BLaER1 (cell line): Measurements from ENCODE around the gene NUP98.
"Not testable (repeated sequence)": the region's sequence is repeated elsewhere in the genome, so short reads cannot be mapped to it uniquely, and the experiment has no call there.

Source experiments
- H3K27ac ChIP-seq: shearing (Covaris generic); formaldehyde crosslinking; 2 replicates; pipeline ENCODE4 v1.8.1; 2022
- H3K27me3 ChIP-seq: shearing (Covaris generic); formaldehyde crosslinking; 2 replicates; pipeline ENCODE4 v1.8.1; 2022
- H3K36me3 ChIP-seq: shearing (Covaris generic); formaldehyde crosslinking; 2 replicates; pipeline ENCODE4 v1.8.1; 2022
- H3K4me1 ChIP-seq: shearing (Covaris generic); formaldehyde crosslinking; 2 replicates; pipeline ENCODE4 v1.8.1; 2022
- H3K4me2 ChIP-seq: shearing (Covaris generic); formaldehyde crosslinking; 2 replicates; pipeline ENCODE4 v1.8.1; 2022
- H3K4me3 ChIP-seq: shearing (Covaris generic); formaldehyde crosslinking; 2 replicates; pipeline ENCODE4 v1.8.1; 2022
- H3K9ac ChIP-seq: shearing (Covaris generic); formaldehyde crosslinking; 2 replicates; pipeline ENCODE4 v1.8.1; 2022
- H3K9me3 ChIP-seq: shearing (Covaris generic); formaldehyde crosslinking; 2 replicates; pipeline ENCODE4 v1.8.1; 2022
- H4K20me1 ChIP-seq: shearing (Covaris generic); formaldehyde crosslinking; 2 replicates; pipeline ENCODE4 v1.8.1; 2022
- Cebpa-rat ChIP-seq: shearing (Covaris generic); IDR thresholded peaks from 2 replicates; pipeline ENCODE4 v1.8.1; 2022

The NUP98 gene

DNA sequence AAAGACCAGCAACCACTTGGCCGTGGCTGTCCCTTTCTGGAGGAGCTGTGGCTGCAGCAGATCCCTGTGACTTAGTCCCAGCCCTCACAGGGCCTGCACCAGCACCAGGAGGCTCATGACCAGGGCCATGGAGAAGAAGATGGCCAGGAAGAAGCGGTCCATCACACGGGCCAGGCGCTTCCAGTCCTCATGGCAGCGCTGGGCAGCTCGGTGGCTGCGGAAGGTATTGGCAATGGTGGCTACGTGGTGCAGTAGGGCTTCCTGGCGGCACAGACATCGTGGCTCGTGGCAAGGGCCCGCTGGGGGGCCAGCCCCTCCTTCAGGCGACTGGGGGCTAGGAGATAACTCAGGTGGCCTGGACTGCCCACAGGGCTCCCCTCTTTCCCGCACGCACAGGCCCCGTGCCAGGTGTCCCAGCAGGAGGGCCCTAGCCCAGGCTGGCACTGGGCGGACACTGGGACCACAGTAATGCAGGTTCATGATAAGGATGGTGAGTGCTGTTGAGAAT is 131.3 kb downstream of the NUP98 start:
- no peaks in the 10 kb centered on the region for H3K9me3 ChIP-seq
- no peak overlapping the region for H3K9ac ChIP-seq
- no peak overlapping the region for H3K27ac ChIP-seq
- H3K4me1 ChIP-seq, result no peaks in the 10 kb centered on the region
- H3K36me3 ChIP-seq, result peaks cover 73% of the 10 kb centered on the region
- 0 out of 2 replicates have a peak, but pooled peaks cover 7% of the 10 kb centered on the region for H4K20me1 ChIP-seq
- H3K27me3 ChIP-seq, result no peaks in the 10 kb centered on the region
- H3K4me2 ChIP-seq, result no peak overlapping the region
- H3K4me3 ChIP-seq, result no peak overlapping the region
- TF ChIP-seq Cebpa-rat, result no peak

DNA sequence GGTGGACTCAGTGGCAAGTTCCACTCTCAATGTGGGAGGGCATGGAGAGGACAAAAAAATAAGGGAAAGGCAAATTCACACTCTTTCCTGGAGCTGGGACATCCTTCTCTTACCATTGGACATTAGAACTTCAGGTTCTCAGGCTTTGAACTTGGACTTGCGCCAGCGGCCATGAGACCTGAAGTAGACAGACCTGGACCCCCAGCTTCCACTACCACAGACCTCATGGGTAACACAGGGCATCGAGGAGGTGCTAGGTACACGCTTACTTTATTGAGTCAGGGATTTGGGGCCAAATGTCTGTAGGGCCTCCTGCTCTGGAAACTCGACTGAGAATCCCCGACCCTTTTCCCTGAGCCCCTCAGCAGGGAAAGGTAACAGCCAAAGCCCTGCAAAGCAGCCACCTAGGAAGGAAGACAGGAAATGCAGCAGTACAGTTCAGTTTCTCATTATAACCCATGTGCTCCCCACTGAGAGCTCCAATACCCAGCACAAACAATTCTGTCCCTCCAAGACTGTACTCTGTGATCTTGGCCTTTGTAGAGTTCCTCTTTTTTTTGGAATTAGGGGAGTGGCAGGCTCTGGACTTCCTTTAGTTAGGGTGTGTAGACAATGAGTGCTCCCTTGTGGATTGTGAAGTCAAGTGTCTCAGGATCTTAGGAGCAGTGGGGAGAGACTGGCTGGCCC is 131.9 kb downstream of the NUP98 start:
- no peak overlapping the region for H3K4me3 ChIP-seq
- no peak overlapping the region for H3K9ac ChIP-seq
- peaks cover 67% of the 10 kb centered on the region for H3K36me3 ChIP-seq
- H3K4me1 ChIP-seq, result no peaks in the 10 kb centered on the region
- TF ChIP-seq Cebpa-rat, result no peak
- no peak overlapping the region for H3K27ac ChIP-seq
- no peaks in the 10 kb centered on the region for H3K27me3 ChIP-seq
- H4K20me1 ChIP-seq, result 0 out of 2 replicates have a peak, but pooled peaks cover 7% of the 10 kb centered on the region
- H3K4me2 ChIP-seq, result no peak overlapping the region
- H3K9me3 ChIP-seq, result no peaks in the 10 kb centered on the region

DNA sequence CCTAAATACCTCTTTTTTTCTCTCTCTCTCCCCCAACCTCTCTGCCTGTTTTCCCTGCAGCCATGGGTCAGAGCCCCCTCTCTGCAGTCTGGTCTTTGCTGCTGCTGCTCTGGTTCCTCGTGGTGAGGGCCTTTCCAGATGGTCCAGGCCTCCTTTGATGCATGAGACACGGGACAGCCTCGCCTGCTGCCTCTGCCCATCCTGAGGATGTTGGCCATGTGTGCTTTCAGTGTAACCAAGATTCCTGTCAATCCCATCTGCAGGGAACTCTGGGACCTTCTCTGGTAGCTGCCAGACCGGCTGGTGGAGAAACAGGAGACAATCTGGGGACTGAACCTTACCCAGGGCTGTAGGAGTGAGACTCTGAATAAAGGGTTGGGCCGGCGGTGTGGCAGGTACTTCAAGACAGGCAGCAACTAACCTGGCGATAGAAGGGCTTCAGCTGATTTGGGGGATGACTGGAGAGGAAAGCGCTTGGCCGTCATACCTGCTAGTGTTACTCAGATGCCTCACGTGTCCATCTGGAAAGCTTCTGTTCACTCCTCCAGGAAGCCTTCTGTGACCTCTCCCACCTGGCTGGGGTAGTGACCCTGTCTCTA is 133.2 kb downstream of the NUP98 start:
- Histone ChIP-seq H3K4me2 (no peak overlapping the region), H3K9me3 (no peaks in the 10 kb centered on the region), H3K36me3 (peaks cover 54% of the 10 kb centered on the region), H3K27ac (no peak overlapping the region), H4K20me1 (0 out of 2 replicates have a peak, but pooled peaks cover 2% of the 10 kb centered on the region), H3K27me3 (no peaks in the 10 kb centered on the region), H3K9ac (no peak overlapping the region), H3K4me3 (no peak overlapping the region), H3K4me1 (no peaks in the 10 kb centered on the region)
- no peak for TF ChIP-seq Cebpa-rat

DNA sequence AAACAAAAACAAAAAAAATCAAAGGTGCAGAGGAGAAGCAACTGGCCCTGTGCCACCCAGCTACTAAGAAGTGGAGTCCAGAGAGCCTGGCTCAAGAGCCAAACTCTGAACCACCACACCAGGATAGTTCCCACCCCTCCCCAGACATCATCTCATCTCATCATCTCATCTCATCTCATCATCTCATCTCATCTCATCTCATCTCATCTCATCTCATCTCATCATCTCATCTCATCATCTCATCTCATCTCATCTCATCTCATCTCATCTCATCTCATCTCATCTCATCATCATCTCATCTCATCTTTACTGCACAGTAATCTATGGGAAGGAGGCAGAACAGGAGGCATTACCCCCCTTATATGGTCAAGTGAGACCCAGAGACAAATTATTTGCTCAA is 134.5 kb downstream of the NUP98 start:
- TF ChIP-seq Cebpa-rat, result no peak
- Histone ChIP-seq H3K9ac (no peak overlapping the region), H3K4me2 (no peak overlapping the region), H3K4me3 (no peak overlapping the region), H3K4me1 (no peaks in the 10 kb centered on the region), H3K27me3 (no peaks in the 10 kb centered on the region), H3K9me3 (no peaks in the 10 kb centered on the region), H3K36me3 (peaks cover 42% of the 10 kb centered on the region), H4K20me1 (no peaks in the 10 kb centered on the region), H3K27ac (no peak overlapping the region)

DNA sequence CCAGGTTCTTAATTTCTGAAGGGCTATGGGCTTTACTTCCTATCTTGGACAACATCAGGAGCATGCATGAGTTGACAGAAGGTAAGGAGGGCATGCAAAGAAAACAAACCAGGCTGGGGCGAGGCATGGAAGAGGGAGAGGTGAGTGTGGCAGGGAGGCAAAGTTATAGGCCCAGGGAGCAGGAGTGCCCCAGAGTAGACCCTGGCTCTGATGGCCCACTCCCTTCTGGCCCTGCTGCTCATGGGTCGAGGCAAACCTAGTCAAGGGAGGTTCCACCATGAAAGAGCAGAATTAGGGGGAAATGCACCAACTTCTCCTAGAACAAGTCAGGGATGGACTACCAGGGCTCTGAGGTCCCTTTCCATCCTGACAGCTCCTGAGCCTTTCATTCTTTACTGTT is 136.4 kb downstream of the NUP98 start:
- Histone ChIP-seq H3K4me2 (no peak overlapping the region), H3K36me3 (peaks cover 23% of the 10 kb centered on the region), H3K4me1 (no peaks in the 10 kb centered on the region), H4K20me1 (no peaks in the 10 kb centered on the region), H3K27ac (no peak overlapping the region), H3K27me3 (no peaks in the 10 kb centered on the region), H3K9me3 (no peaks in the 10 kb centered on the region), H3K9ac (no peak overlapping the region), H3K4me3 (no peak overlapping the region)
- no peak for TF ChIP-seq Cebpa-rat

DNA sequence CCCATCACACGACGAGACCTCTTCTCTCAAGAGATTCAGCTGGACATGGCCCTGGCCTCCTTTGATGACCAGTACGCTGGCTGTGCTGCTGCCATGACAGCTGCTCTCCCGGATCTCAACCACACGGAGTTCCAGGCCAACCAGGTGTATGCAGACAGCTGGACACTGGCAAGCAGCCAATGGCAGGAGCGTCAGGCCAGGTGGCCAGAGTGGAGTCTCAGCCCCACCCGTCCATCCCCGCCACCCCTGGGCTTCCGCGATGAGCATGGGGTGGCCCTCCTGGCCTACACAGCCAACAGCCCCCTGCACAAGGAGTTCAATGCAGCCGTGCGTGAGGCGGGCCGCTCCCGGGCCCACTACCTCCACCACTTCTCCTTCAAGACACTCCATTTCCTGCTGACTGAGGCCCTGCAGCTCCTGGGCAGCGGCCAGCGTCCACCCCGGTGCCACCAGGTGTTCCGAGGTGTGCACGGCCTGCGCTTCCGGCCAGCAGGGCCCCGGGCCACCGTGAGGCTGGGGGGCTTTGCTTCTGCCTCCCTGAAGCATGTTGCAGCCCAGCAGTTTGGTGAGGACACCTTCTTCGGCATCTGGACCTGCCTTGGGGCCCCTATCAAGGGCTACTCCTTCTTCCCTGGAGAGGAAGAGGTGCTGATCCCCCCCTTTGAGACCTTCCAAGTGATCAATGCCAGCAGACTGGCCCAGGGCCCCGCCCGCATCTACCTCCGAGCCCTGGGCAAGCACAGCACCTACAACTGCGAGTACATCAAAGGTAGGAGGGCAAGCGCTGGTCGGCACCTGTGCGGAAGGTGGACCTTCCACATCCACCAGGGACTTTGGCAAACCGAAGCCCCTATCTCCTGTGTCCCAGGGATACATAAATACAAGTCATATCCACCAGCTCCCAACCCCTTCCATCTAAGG is 137.5 kb downstream of the NUP98 start:
- Histone ChIP-seq H3K27me3 (no peaks in the 10 kb centered on the region), H3K4me2 (no peak overlapping the region), H3K36me3 (peaks cover 12% of the 10 kb centered on the region), H3K9me3 (no peaks in the 10 kb centered on the region), H3K4me1 (no peaks in the 10 kb centered on the region), H3K4me3 (no peak overlapping the region), H3K27ac (no peak overlapping the region), H4K20me1 (no peaks in the 10 kb centered on the region), H3K9ac (no peak overlapping the region)
- no peak for TF ChIP-seq Cebpa-rat

DNA sequence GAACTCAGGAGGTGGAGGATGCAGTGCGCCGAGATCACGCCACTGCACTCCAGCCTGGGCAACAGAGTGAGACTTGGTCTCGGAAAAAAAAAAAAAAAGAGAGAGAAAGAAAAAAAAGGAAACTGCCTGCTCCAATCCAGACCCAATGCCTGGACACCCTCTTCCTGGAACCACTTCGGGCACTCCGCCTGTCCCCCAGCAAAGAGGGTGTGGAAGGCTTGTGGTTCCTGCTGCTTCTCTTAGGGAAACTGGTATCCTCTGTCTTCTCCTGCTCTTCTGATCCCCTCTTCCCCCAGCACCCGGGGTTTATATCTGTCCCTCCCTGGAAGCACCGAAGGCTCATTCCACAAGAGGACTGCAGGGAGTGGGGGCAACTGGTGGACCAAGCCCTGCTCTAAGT is 139.1 kb downstream of the NUP98 start:
- Histone ChIP-seq H3K27me3 (no peaks in the 10 kb centered on the region), H3K4me3 (no peak overlapping the region), H3K36me3 (no peaks in the 10 kb centered on the region), H3K9me3 (no peaks in the 10 kb centered on the region), H4K20me1 (no peaks in the 10 kb centered on the region), H3K9ac (no peak overlapping the region), H3K4me1 (no peaks in the 10 kb centered on the region), H3K4me2 (no peak overlapping the region), H3K27ac (no peak overlapping the region)
- TF ChIP-seq Cebpa-rat, result no peak

DNA sequence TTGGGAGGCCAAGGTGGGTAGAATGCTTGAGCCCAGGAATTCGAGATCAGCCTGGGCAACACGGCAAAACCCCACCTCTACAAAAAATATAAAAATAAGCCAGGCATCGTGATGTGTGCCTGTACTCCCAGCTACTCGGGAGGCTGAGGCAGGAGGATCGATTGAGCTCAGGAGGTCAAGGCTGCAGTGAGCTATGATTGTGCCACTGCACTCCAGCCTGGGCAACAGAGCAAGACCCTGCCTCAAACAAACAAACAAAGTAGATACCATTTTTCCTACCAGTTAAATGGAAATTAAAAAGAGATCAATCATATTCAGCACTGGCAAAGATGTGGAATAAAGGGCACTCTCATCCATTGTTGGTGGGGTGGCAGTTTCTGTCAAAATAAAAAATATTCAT is 140.0 kb downstream of the NUP98 start:
- H3K9ac ChIP-seq, H3K36me3 ChIP-seq, H3K4me3 ChIP-seq, H3K4me1 ChIP-seq, H3K9me3 ChIP-seq, H3K27ac ChIP-seq, H3K4me2 ChIP-seq, H4K20me1 ChIP-seq, H3K27me3 ChIP-seq: not testable (repeated sequence)

DNA sequence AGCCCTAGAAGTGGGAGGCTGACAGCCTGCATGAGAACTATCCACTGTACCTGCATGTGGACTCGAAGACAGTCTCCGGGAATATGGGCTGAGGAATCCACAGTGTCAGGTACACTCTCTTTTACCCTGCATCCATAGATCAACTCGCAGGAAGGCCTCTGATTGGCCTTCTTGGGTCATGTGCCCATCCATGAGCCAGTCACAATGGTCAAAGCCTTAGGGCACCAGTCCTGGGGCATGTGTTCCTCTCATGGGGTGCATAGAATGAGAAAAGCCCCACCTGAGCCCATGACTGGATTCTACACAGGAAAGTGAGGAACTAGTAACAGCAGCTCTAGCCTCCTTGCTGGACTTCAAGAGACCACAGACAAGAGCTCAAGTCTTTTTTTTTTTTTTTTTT is 141.8 kb downstream of the NUP98 start:
- Histone ChIP-seq H3K27me3 (no peaks in the 10 kb centered on the region), H3K27ac (no peak overlapping the region), H4K20me1 (no peaks in the 10 kb centered on the region), H3K4me2 (no peak overlapping the region), H3K36me3 (no peaks in the 10 kb centered on the region), H3K4me1 (no peaks in the 10 kb centered on the region), H3K4me3 (no peak overlapping the region), H3K9ac (no peak overlapping the region), H3K9me3 (no peaks in the 10 kb centered on the region)
- no peak for TF ChIP-seq Cebpa-rat

DNA sequence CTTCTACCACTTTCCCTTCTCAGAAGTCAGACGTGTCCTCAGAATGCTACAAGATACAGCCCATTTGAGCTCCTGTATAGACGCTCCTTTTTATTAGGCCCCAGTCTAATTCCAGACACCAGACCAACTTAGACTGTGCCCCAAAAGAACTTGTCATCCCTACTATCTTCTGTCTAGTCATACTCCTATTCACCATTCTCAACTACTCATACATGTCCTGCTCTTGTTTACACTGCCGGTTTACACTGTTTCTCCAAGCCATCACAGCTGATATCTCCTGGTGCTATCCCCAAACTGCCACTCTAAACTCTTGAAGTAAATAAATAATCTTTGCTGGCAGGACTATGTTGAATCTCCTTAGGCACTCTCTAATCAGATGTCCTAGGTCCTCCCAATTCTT is 144.8 kb downstream of the NUP98 start:
- H3K9me3 ChIP-seq, H4K20me1 ChIP-seq, H3K27ac ChIP-seq, H3K4me3 ChIP-seq, H3K4me1 ChIP-seq, H3K4me2 ChIP-seq, H3K27me3 ChIP-seq, H3K9ac ChIP-seq, H3K36me3 ChIP-seq: not testable (repeated sequence)

DNA sequence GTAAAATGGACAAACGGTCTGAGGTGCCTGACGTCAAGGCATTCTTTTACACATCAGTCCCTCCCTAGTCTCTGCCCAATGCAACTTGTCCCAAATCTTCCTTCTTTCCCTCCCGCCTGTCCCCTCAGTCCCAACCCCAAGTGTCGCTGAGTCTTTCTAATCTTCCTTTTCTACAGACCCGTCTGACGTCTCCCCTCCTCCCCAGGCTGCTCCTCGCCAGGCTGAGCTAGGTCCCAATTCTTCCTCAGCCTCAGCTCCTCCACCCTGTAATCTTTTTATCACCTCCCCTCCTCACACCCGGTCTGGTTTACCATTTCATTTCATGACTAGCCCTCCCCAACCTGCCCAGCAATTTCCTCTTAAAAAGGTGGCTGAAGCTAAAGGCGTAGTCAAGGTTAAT is 148.0 kb downstream of the NUP98 start:
- not testable (repeated sequence) for H3K4me1 ChIP-seq, H3K27me3 ChIP-seq, H3K4me2 ChIP-seq, H3K4me3 ChIP-seq, H3K27ac ChIP-seq, H3K9me3 ChIP-seq, H3K36me3 ChIP-seq, H3K9ac ChIP-seq, H4K20me1 ChIP-seq

DNA sequence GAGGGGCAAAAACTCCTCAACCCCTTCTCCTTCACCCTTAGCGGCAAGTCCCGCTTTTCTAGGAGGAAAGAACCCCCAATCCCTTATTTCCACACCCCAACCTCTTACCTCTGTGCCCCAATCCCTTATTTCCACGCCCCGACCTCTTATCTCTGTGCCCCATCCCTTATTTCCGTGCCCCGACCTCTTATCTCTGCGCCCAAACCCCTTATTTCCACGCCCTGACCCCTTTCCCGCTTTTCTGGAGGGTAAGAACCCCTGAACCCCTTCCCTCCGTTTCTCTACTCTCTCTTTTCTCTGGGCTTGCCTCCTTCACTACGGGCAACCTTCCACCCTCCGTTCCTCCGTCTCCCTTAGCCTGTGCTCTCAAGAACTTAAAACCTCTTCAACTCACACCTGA is 148.5 kb downstream of the NUP98 start:
- not testable (repeated sequence) for H4K20me1 ChIP-seq, H3K4me1 ChIP-seq, H3K27ac ChIP-seq, H3K27me3 ChIP-seq, H3K9ac ChIP-seq, H3K4me2 ChIP-seq, H3K36me3 ChIP-seq, H3K4me3 ChIP-seq
- H3K9me3 ChIP-seq, result peaks cover 11% of the 10 kb centered on the region; the same call in 1 of the 2 replicates
